Renal cortex interstitium (tissue), 15 donors: ENCODE results near the gene FAM200A. TPM values are rescaled to one million over a fixed set of nuclear protein-coding genes. Genes with fewer than 3 reads are reported as not detected.
"Not testable (repeated sequence)": the region's sequence is repeated elsewhere in the genome, so short reads cannot be mapped to it uniquely, and the experiment has no call there.

Source experiments
- DNase-seq, 11 donors: peaks; one replicate each; pipeline ENCODE4 v3.0.0-alpha.2; 2013; ENCODE audit warnings: low read depth in 9 of 11, low spot score in 4 of 11; ENCODE audit errors: extremely low read depth in 1 of 11
- long read RNA-seq, 16 experiments: transcript quantifications; one replicate each; lab custom pipeline, GENCODE V29; 2026
- polyA plus RNA-seq, 3 donors: library from polyadenylated mRNA; unstranded; fragments of 120-200 nt; gene quantifications; one replicate each; pipeline ENCODE4 v1.2.1, GENCODE V29; 2013; ENCODE audit not compliant: insufficient read length in 3 of 3

The FAM200A gene
- polyA plus RNA-seq = 10 to 100 TPM; 14.5 to 17.6 (median 15.7) TPM
- long read RNA-seq, donor 1, partial matches to known transcripts = 0 of 3 reads
- long read RNA-seq, donor 1, other reads (novel, unspliced or antisense) = 0 of 3 reads
- long read RNA-seq, donor 2, transcript FAM200A-202 (2 exons, 2,480 nt) = major isoform, 8 of 15 reads
- long read RNA-seq, donor 2, partial matches to known transcripts = 7 of 15 reads
- long read RNA-seq, donor 2, other reads (novel, unspliced or antisense) = 0 of 15 reads
- long read RNA-seq, donor 3, partial matches to known transcripts = 0 of 2 reads
- long read RNA-seq, donor 3, other reads (novel, unspliced or antisense) = 0 of 2 reads
- long read RNA-seq, donor 4, partial matches to known transcripts = 6 of 10 reads
- long read RNA-seq, donor 4, other reads (novel, unspliced or antisense) = 0 of 10 reads
- long read RNA-seq, donor 5 = 0 reads
- long read RNA-seq, donor 6, transcript FAM200A-202 (2 exons, 2,480 nt) = major isoform, 6 of 6 reads
- long read RNA-seq, donor 6, partial matches to known transcripts = 0 of 6 reads
- long read RNA-seq, donor 6, other reads (novel, unspliced or antisense) = 0 of 6 reads
- long read RNA-seq, donor 7, transcript FAM200A-202 (2 exons, 2,480 nt) = major isoform, 10 of 19 reads
- long read RNA-seq, donor 7, partial matches to known transcripts = 9 of 19 reads
- long read RNA-seq, donor 7, other reads (novel, unspliced or antisense) = 0 of 19 reads
- long read RNA-seq, donor 8 = 0 reads
- long read RNA-seq, donor 9, partial matches to known transcripts = 0 of 4 reads
- long read RNA-seq, donor 9, other reads (novel, unspliced or antisense) = 0 of 4 reads
- long read RNA-seq, donor 10, transcript FAM200A-202 (2 exons, 2,480 nt) = major isoform, 13 of 24 reads
- long read RNA-seq, donor 10, partial matches to known transcripts = 11 of 24 reads
- long read RNA-seq, donor 10, other reads (novel, unspliced or antisense) = 0 of 24 reads
- long read RNA-seq, donor 11, partial matches to known transcripts = 0 of 4 reads
- long read RNA-seq, donor 11, other reads (novel, unspliced or antisense) = 0 of 4 reads
- long read RNA-seq, donor 12, transcript FAM200A-202 (2 exons, 2,480 nt) = major isoform, 5 of 5 reads
- long read RNA-seq, donor 12, partial matches to known transcripts = 0 of 5 reads
- long read RNA-seq, donor 12, other reads (novel, unspliced or antisense) = 0 of 5 reads
- long read RNA-seq, donor 13 = 0 reads
- long read RNA-seq, donor 14, partial matches to known transcripts = 0 of 2 reads
- long read RNA-seq, donor 14, other reads (novel, unspliced or antisense) = 0 of 2 reads
- long read RNA-seq, donor 15, partial matches to known transcripts = 0 of 1 reads
- long read RNA-seq, donor 15, other reads (novel, unspliced or antisense) = 0 of 1 reads
- long read RNA-seq, donor 16, transcript FAM200A-202 (2 exons, 2,480 nt) = major isoform, 23 of 45 reads
- long read RNA-seq, donor 16, partial matches to known transcripts = 10 of 45 reads
- long read RNA-seq, donor 16, other reads (novel, unspliced or antisense) = 12 of 45 reads

DNA sequence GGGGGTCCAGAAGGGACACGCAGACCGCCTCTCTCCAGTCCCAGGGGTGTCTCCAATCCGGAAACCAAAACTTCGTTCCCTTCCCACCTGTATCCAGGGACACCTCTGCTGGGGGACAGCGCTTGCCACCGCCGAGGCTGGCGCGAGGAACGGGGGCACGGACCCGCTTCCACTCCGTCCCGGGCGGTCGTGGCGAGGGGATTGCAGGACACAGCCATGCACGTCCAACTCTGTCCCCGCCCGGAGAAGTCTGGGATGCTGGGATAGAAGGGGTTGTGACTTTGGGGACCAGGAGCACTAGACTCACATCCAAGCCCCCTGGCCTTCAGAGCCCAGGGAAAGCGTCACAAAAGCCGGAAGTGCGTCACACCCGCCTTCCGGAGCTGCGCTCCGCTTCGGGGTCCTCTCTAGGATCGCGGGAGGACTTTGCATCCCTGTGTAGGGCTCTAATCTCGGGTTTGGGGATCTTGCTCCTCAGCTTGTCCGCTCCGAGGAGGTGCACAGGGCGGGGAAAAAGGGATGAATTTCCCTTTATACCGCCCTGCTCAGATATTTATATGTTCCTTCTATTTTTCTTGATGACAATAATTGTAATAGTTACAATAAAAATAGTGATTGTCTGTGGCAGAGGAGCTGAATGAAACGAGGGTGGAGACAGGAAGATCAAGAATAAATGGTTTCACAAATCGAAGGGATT lies at the start of gene FAM200A:
Gene FAM200A, minus strand, starts transcription at position 348 of the 697 bp plus-strand sequence. CDS start 3,707 bp downstream, outside the sequence.
- peak; percentile 87 to 96 (median 92) for DNase-seq

GRCh38 chr7:99599836-99600235 lies 47.9 kb upstream of the FAM200A start:
- DNase-seq = no peak

- no peak for DNase-seq
These were observed 46.0 kb upstream of the FAM200A start, which contains the start of gene TMEM225B for GRCh38 chr7:99597762-99598501. Gene TMEM225B, plus strand, starts transcription at chr7:99598267. Its CDS starts 6,122 bp downstream, at chr7:99604389.

DNA sequence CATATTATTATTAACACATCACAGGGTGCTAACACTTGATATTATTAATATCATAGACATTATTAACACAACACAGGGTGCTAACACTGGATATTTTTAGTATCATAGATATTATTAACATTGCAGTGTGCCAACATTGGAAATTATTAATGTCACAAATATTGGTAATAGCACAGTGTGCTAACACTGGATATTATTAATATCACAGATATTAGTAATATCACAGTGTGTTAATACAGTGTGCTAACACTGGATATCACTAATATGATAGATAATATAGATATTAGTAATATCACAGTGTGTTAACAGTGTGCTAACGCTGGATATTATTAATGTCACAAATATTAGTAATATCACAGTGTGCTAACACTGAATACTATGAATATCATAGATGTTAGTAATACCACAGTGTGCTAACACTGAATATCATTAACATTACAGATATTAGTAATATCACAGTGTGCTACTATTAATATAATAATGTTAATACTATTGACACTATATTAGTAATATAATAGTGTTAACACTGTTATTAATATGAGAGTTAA lies 44.6 kb upstream of the FAM200A start:
- DNase-seq = no peak

- no peak for DNase-seq
These were observed 43.2 kb upstream of the FAM200A start for GRCh38 chr7:99594948-99595745.

- no peak for DNase-seq
These were observed 37.0 kb upstream of the FAM200A start for GRCh38 chr7:99588868-99589267.

GRCh38 chr7:99580778-99581332 lies 28.9 kb upstream of the FAM200A start:
- DNase-seq = not testable (repeated sequence)

GRCh38 chr7:99579956-99580777 lies 28.3 kb upstream of the FAM200A start:
- peak; percentile 33 to 65 (median 55) for DNase-seq

- no peak for DNase-seq
These were observed 27.5 kb upstream of the FAM200A start for GRCh38 chr7:99579281-99579955.

DNA sequence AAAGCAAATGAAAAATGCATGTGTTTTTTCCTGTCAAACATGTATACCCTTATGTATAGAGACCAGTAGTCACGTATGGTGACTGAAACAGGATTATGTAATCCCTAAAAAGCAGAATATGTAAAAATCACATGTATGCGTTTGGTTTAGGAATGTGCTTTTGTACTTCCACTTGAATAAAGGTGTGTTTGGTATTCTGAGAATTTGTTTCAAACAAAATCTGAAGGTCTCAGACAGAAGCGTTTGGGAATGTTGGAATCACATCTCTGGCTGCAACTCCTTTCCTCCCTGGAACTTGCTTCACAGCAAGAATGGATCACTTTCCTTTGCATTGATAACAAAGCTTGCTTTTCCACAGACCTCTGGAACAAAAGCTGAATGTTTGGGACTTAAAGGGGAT lies 24.3 kb upstream of the FAM200A start:
- no peak for DNase-seq

GRCh38 chr7:99573257-99573656 lies 21.3 kb upstream of the FAM200A start:
- no peak for DNase-seq

- DNase-seq = no peak
These were observed 19.9 kb upstream of the FAM200A start for GRCh38 chr7:99571768-99572167.

- DNase-seq = not testable (repeated sequence)
These were observed 16.9 kb upstream of the FAM200A start for GRCh38 chr7:99568770-99569169.

DNA sequence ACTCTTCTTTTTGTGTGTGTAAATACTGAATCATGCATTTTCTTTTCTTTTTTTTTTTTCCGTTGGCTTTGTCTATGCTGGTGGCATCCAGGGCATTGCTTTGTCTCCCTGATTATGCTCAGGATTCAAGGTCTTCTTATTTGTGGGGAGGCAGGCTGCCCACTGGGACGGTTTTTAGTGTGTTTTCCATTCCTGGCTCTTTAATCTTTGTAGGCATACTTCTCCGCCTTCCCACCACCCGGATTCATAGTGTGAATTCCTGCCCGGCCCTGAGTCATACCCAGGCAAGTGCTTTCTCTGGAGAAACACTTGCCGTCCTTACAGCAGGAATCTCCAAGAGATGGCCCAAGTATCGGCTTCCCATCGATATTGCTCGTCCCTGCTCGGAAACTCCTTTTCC lies 11.7 kb upstream of the FAM200A start:
- DNase-seq = no peak

- no peak for DNase-seq
These were observed 10.9 kb upstream of the FAM200A start for GRCh38 chr7:99562832-99563231.
